Caco-2 (cell line): ENCODE measurements around the gene OTULIN. TPM values are rescaled to one million over a fixed set of nuclear protein-coding genes. Genes with fewer than 3 reads are reported as not detected.

Experiments
- BruUV-seq: library from RNA; stranded (reverse); fragments of 400-500 nt; replicated peaks from 2 replicates; lab custom pipeline; 2021; lab: Mats Ljungman, UMichigan
- CTCF ChIA-PET: fragments of 300-600 bp; sonication (Branson Sonifier 250); formaldehyde crosslinking; loops from one replicate; lab custom pipeline; 2022; ENCODE audit warnings: antibody characterized with exemption; lab: Charles Lee
- POLR2A ChIA-PET: fragments of 300-600 bp; sonication (Branson Sonifier 250); formaldehyde crosslinking; loops from one replicate; lab custom pipeline; 2022; ENCODE audit warnings: antibody characterized with exemption; lab: Charles Lee
- DNase-seq, 2 experiments: peaks; one replicate each; pipeline versions ENCODE4 v3.0.0 to v3.0.0-alpha.2; 2020 to 2022
- H3K27me3 ChIP-seq: replicated peaks from 2 replicates; pipeline ENCODE4 v1.6.0; 2011; ENCODE audit warnings: low read length; ENCODE audit not compliant: control insufficient read depth, insufficient read depth
- H3K36me3 ChIP-seq: 2 replicates; pipeline ENCODE4 v1.5.1; 2011; ENCODE audit warnings: low read length; ENCODE audit not compliant: control insufficient read depth, insufficient read depth
- H3K4me1 ChIP-seq: fragments of 250-450 bp; sonication (Bioruptor Pico); 2 replicates; pipeline ENCODE4 v1.5.1; 2020; ENCODE audit warnings: mild to moderate bottlenecking
- H3K4me3 ChIP-seq: 2 replicates; pipeline ENCODE4 v1.5.1; 2011; ENCODE audit warnings: low read depth, mild to moderate bottlenecking, control low read depth, low read length
- H3K9me3 ChIP-seq: fragments of 250-450 bp; sonication (Bioruptor Pico); 2 replicates; pipeline ENCODE4 v1.5.1; 2020; ENCODE audit warnings: mild to moderate bottlenecking, moderate library complexity
- H3K27ac Mint-ChIP-seq: one replicate; pipeline ENCODE4 v1.8.0; 2022; ENCODE audit warnings: mixed read lengths; ENCODE audit not compliant: unreplicated experiment
- H3K27me3 Mint-ChIP-seq: one replicate; pipeline ENCODE4 v1.8.0; 2022; ENCODE audit warnings: mixed read lengths; ENCODE audit not compliant: insufficient read depth, unreplicated experiment
- H3K36me3 Mint-ChIP-seq: one replicate; pipeline ENCODE4 v1.8.0; 2022; ENCODE audit warnings: mild to moderate bottlenecking, mixed read lengths; ENCODE audit not compliant: insufficient read depth, unreplicated experiment
- H3K4me1 Mint-ChIP-seq: one replicate; pipeline ENCODE4 v1.8.0; 2022; ENCODE audit warnings: low read depth, mixed read lengths; ENCODE audit not compliant: unreplicated experiment
- H3K4me3 Mint-ChIP-seq: one replicate; pipeline ENCODE4 v1.8.0; 2022; ENCODE audit warnings: mild to moderate bottlenecking, moderate library complexity, mixed read lengths; ENCODE audit not compliant: unreplicated experiment
- H3K9me3 Mint-ChIP-seq: one replicate; pipeline ENCODE4 v1.8.0; 2022; ENCODE audit warnings: mixed read lengths; ENCODE audit not compliant: unreplicated experiment
- CTCF ChIP-seq, 2 experiments: fragments of 200-600 bp in 1 of 2; IDR thresholded peaks; 1 replicate in 1 of 2; 2 replicates in 1 of 2; pipeline versions ENCODE4 v1.5.1 to v1.8.0; 2011 to 2022; ENCODE audit warnings: antibody characterized with exemption in 1 of 2, control low read depth in 1 of 2, inconsistent platforms in 1 of 2, low read depth in 1 of 2, low read length in 1 of 2, mild to moderate bottlenecking in 1 of 2, moderate library complexity in 1 of 2; ENCODE audit not compliant: insufficient read depth in 1 of 2, severe bottlenecking in 1 of 2, unreplicated experiment in 1 of 2
- intact Hi-C: fragments of 100-400 bp; cut with micrococcal nuclease; formaldehyde crosslinking; loops from one replicate; pipeline ENCODE4 v1.10.0; 2022; ENCODE audit not compliant: unreplicated experiment
- total RNA-seq: library from RNA; stranded (reverse); gene quantifications from 2 replicates; pipeline ENCODE4 v1.2.3, GENCODE V29; 2022

Gene OTULIN
- total RNA-seq, 1 experiment from 2014 or later: 42.6 TPM

- Mint-ChIP-seq H3K9me3 (no peaks in the 10 kb centered on the region), H3K36me3 (peaks cover 65% of the 10 kb centered on the region), H3K27me3 (no peaks in the 10 kb centered on the region), H3K4me3 (no peak overlapping the region), H3K27ac (no peak overlapping the region), H3K4me1 (no peaks in the 10 kb centered on the region)
- H3K4me1 ChIP-seq: no peaks in the 10 kb centered on the region
- TF ChIP-seq CTCF (IDR thresholded peaks at IDR 0.05; ENCODE audit: insufficient read depth in 1 of 2, low read depth in 1 of 2, low read length in 1 of 2, severe bottlenecking in 1 of 2, unreplicated experiment in 1 of 2): no peak
- DNase-seq: no peak
- BruUV-seq: no TSS peak
- no peaks in the 10 kb centered on the region for H3K27me3 ChIP-seq
- intact Hi-C loops: no loop called here
- CTCF ChIA-PET: no interaction called here
- no peak overlapping the region for H3K4me3 ChIP-seq
- POLR2A ChIA-PET: no interaction called here
- H3K36me3 ChIP-seq: no peaks in the 10 kb centered on the region; the same call in 1 of the 2 replicates
- H3K9me3 ChIP-seq: no peaks in the 10 kb centered on the region
Measured at GRCh38 chr5:14706615-14707021, 42.1 kb downstream of the OTULIN start.

- no peaks in the 10 kb centered on the region; the same call in 1 of the 2 replicates for H3K36me3 ChIP-seq
- Mint-ChIP-seq H3K4me1 (no peaks in the 10 kb centered on the region), H3K4me3 (no peak overlapping the region), H3K27ac (no peak overlapping the region), H3K36me3 (peaks cover 58% of the 10 kb centered on the region), H3K27me3 (no peaks in the 10 kb centered on the region), H3K9me3 (no peaks in the 10 kb centered on the region)
- no peak overlapping the region for H3K4me3 ChIP-seq
- no TSS peak for BruUV-seq
- ChIA-PET POLR2A (no interaction called here), CTCF (interaction anchor here (0.6 kb wide), 1 partner anchor 10 kb away, joined by 3 read pairs; no protein-coding TSS in a partner anchor)
- intact Hi-C loops: no loop called here
- no peak for TF ChIP-seq CTCF (IDR thresholded peaks at IDR 0.05; ENCODE audit: insufficient read depth in 1 of 2, low read depth in 1 of 2, low read length in 1 of 2, severe bottlenecking in 1 of 2, unreplicated experiment in 1 of 2)
- no peak for DNase-seq
- H3K9me3 ChIP-seq: no peaks in the 10 kb centered on the region
- no peaks in the 10 kb centered on the region for H3K4me1 ChIP-seq
- H3K27me3 ChIP-seq: no peaks in the 10 kb centered on the region
Measured at GRCh38 chr5:14707811-14708390, 43.4 kb downstream of the OTULIN start.

GRCh38 chr5:14708551-14708950 is 44.0 kb downstream of the OTULIN start:
- Histone ChIP-seq H3K4me1 (no peaks in the 10 kb centered on the region), H3K27me3 (no peaks in the 10 kb centered on the region), H3K36me3 (no peaks in the 10 kb centered on the region; the same call in 1 of the 2 replicates), H3K4me3 (no peak overlapping the region), H3K9me3 (no peaks in the 10 kb centered on the region)
- no peak overlapping the region for H3K4me3 Mint-ChIP-seq
- no peak for TF ChIP-seq CTCF (IDR thresholded peaks at IDR 0.05; ENCODE audit: insufficient read depth in 1 of 2, low read depth in 1 of 2, low read length in 1 of 2, severe bottlenecking in 1 of 2, unreplicated experiment in 1 of 2)
- no peaks in the 10 kb centered on the region for H3K9me3 Mint-ChIP-seq
- ChIA-PET POLR2A (no interaction called here), CTCF (no interaction called here)
- no peak overlapping the region for H3K27ac Mint-ChIP-seq
- no peaks in the 10 kb centered on the region for H3K27me3 Mint-ChIP-seq
- intact Hi-C loops: no loop called here
- BruUV-seq: no TSS peak
- no peaks in the 10 kb centered on the region for H3K4me1 Mint-ChIP-seq
- no peak for DNase-seq
- H3K36me3 Mint-ChIP-seq: peaks cover 58% of the 10 kb centered on the region
